IMR-90 (cell line): ENCODE results near the gene ASB13. TPM values are rescaled to one million over a fixed set of nuclear protein-coding genes. Genes with fewer than 3 reads are reported as not detected.

ENCODE experiments used
- ATAC-seq: fragments of 200-7000 bp; cut with Tn5 transposase; 2 replicates; pipeline ENCODE4 v1.9.1; 2020; ENCODE audit warnings: low read depth, mild to moderate bottlenecking, moderate library complexity
- BruUV-seq: library from RNA; stranded (reverse); fragments of 400-500 nt; replicated peaks from 2 replicates; lab custom pipeline; 2021; lab: Mats Ljungman, UMichigan
- CTCF ChIA-PET: fragments of 300-600 bp; formaldehyde crosslinking; extraction: SDS; loops from one replicate; lab custom pipeline; 2021; ENCODE audit warnings: antibody characterized with exemption; lab: Yijun Ruan, JAX
- POLR2A ChIA-PET: fragments of 300-600 bp; sonication (Branson Sonifier 250); formaldehyde crosslinking; loops from one replicate; lab custom pipeline; 2022; ENCODE audit warnings: antibody characterized with exemption; ENCODE audit not compliant: unreplicated experiment; lab: Charles Lee
- DNase-seq: peaks from one replicate; pipeline ENCODE4 v3.0.0; 2013
- H2AFZ ChIP-seq: replicated peaks from 2 replicates; pipeline ENCODE3; 2013; ENCODE audit warnings: low read length, mild to moderate bottlenecking; ENCODE audit not compliant: poor library complexity
- H2AK5ac ChIP-seq: 2 replicates; pipeline ENCODE4 v1.6.1; 2013; ENCODE audit warnings: low read depth, low read length, inconsistent platforms
- H2AK9ac ChIP-seq: replicated peaks from 2 replicates; pipeline ENCODE3; 2013; ENCODE audit warnings: mild to moderate bottlenecking, low read depth, low read length, moderate library complexity; ENCODE audit not compliant: poor library complexity
- H2BK120ac ChIP-seq: 2 replicates; pipeline ENCODE4 v1.6.1; 2013; ENCODE audit warnings: low read depth, low read length, inconsistent platforms
- H2BK15ac ChIP-seq: 3 replicates; pipeline ENCODE4 v1.6.1; 2013; ENCODE audit warnings: low read depth, low read length, inconsistent platforms
- H2BK20ac ChIP-seq: 2 replicates; pipeline ENCODE4 v1.6.1; 2013; ENCODE audit warnings: low read depth, mild to moderate bottlenecking, inconsistent platforms, low read length, moderate library complexity
- H2BK5ac ChIP-seq: 2 replicates; pipeline ENCODE4 v1.6.1; 2013; ENCODE audit warnings: mild to moderate bottlenecking, low read depth, low read length, inconsistent platforms; ENCODE audit not compliant: poor library complexity, severe bottlenecking
- H3K14ac ChIP-seq: replicated peaks from 2 replicates; pipeline ENCODE4 v1.6.1; 2013; ENCODE audit warnings: low read depth, low read length, inconsistent platforms
- H3K18ac ChIP-seq: 2 replicates; pipeline ENCODE4 v1.6.1; 2013; ENCODE audit warnings: low read depth, low read length, control low read depth
- H3K23ac ChIP-seq: 2 replicates; pipeline ENCODE4 v1.6.1; 2013; ENCODE audit warnings: low read depth, low read length, inconsistent platforms
- H3K27ac ChIP-seq: 2 replicates; pipeline ENCODE4 v1.5.1; 2013; ENCODE audit warnings: mild to moderate bottlenecking, control low read depth, low read length; ENCODE audit not compliant: insufficient read depth
- H3K27me3 ChIP-seq: 2 replicates; pipeline ENCODE4 v1.6.1; 2013; ENCODE audit warnings: low read length; ENCODE audit not compliant: control insufficient read depth, insufficient read depth
- H3K36me3 ChIP-seq: 2 replicates; pipeline ENCODE4 v1.6.1; 2013; ENCODE audit warnings: low read length, mixed read lengths; ENCODE audit not compliant: control insufficient read depth, insufficient read depth
- H3K4ac ChIP-seq: 2 replicates; pipeline ENCODE4 v1.6.1; 2013; ENCODE audit warnings: low read depth, low read length, inconsistent platforms
- H3K4me1 ChIP-seq: 2 replicates; pipeline ENCODE4 v1.6.1; 2013; ENCODE audit warnings: low read length, mixed read lengths; ENCODE audit not compliant: control insufficient read depth, insufficient read depth
- H3K4me2 ChIP-seq: 2 replicates; pipeline ENCODE4 v1.6.1; 2013; ENCODE audit warnings: low read depth, mild to moderate bottlenecking, control low read depth, low read length, moderate library complexity
- H3K4me3 ChIP-seq: 2 replicates; pipeline ENCODE4 v1.5.1; 2013; ENCODE audit warnings: low read depth, mild to moderate bottlenecking, control low read depth, low read length, moderate library complexity; ENCODE audit not compliant: insufficient read depth
- H3K56ac ChIP-seq: 2 replicates; pipeline ENCODE4 v1.6.1; 2013; ENCODE audit warnings: low read length, inconsistent platforms; ENCODE audit not compliant: insufficient read depth; ENCODE audit errors: extremely low read depth
- H3K79me1 ChIP-seq, 2 experiments: 2 replicates each; pipeline ENCODE4 v1.6.1; 2013; ENCODE audit warnings: low read length in 2 of 2, inconsistent platforms in 1 of 2, low read depth in 1 of 2
- H3K9ac ChIP-seq: 2 replicates; pipeline ENCODE4 v1.6.1; 2013; ENCODE audit warnings: low read depth, low read length, control low read depth
- H3K9me1 ChIP-seq: 2 replicates; pipeline ENCODE4 v1.6.1; 2013; ENCODE audit warnings: low read length, inconsistent platforms; ENCODE audit not compliant: insufficient read depth
- H3K9me3 ChIP-seq: 2 replicates; pipeline ENCODE4 v1.6.1; 2013; ENCODE audit warnings: low read length; ENCODE audit not compliant: control insufficient read depth, insufficient read depth
- H4K20me1 ChIP-seq: 2 replicates; pipeline ENCODE4 v1.6.1; 2013; ENCODE audit warnings: low read length, inconsistent platforms; ENCODE audit not compliant: insufficient read depth
- H4K5ac ChIP-seq: 2 replicates; pipeline ENCODE4 v1.6.1; 2013; ENCODE audit warnings: mild to moderate bottlenecking, low read depth, low read length, control low read depth
- H4K8ac ChIP-seq, 2 experiments: 2 replicates each; pipeline ENCODE4 v1.6.1; 2013; ENCODE audit warnings: low read depth in 2 of 2, low read length in 2 of 2, control low read depth in 1 of 2, inconsistent platforms in 1 of 2
- H4K91ac ChIP-seq: 2 replicates; pipeline ENCODE4 v1.6.1; 2013; ENCODE audit warnings: low read depth, low read length, inconsistent platforms; ENCODE audit not compliant: insufficient read depth
- BHLHE40 ChIP-seq: fragments of 150-350 bp; IDR thresholded peaks from 2 replicates; pipeline ENCODE4 v1.6.1; 2016; ENCODE audit warnings: mild to moderate bottlenecking, low read depth, low read length
- CEBPB ChIP-seq: IDR thresholded peaks from 2 replicates; pipeline ENCODE4 v1.6.1; 2012; ENCODE audit warnings: low read depth, low read length, improper control_type of control experiment
- CHD1 ChIP-seq: IDR thresholded peaks from 2 replicates; pipeline ENCODE4 v1.6.1; 2012; ENCODE audit warnings: low read depth, low read length, improper control_type of control experiment
- FOS ChIP-seq: fragments of 150-350 bp; IDR thresholded peaks from 2 replicates; pipeline ENCODE4 v1.6.1; 2016; ENCODE audit warnings: low read depth, low read length
- MAFK ChIP-seq: IDR thresholded peaks from 2 replicates; pipeline ENCODE4 v1.6.1; 2012; ENCODE audit warnings: low read depth, low read length, improper control_type of control experiment
- MAZ ChIP-seq: IDR thresholded peaks from 2 replicates; pipeline ENCODE4 v1.6.1; 2012; ENCODE audit warnings: low read depth, mild to moderate bottlenecking, low read length, improper control_type of control experiment, moderate library complexity, borderline replicate concordance
- MXI1 ChIP-seq: IDR thresholded peaks from 2 replicates; pipeline ENCODE4 v1.6.1; 2012; ENCODE audit warnings: low read depth, mild to moderate bottlenecking, low read length, moderate library complexity, borderline replicate concordance
- NFE2L2 ChIP-seq: fragments of 150-350 bp; IDR thresholded peaks from 2 replicates; pipeline ENCODE4 v1.6.1; 2016; ENCODE audit warnings: low read depth, mild to moderate bottlenecking, low read length
- POLR2A ChIP-seq: IDR thresholded peaks from 2 replicates; pipeline ENCODE4 v1.6.1; 2012; ENCODE audit warnings: mild to moderate bottlenecking, low read depth, low read length
- RAD21 ChIP-seq: IDR thresholded peaks from 2 replicates; pipeline ENCODE4 v1.6.1; 2012; ENCODE audit warnings: low read length, improper control_type of control experiment
- RFX5 ChIP-seq: IDR thresholded peaks from 2 replicates; pipeline ENCODE4 v1.8.0; 2012; ENCODE audit warnings: low read depth, mild to moderate bottlenecking, low read length, moderate library complexity
- SMC3 ChIP-seq: fragments of 150-350 bp; IDR thresholded peaks from 2 replicates; pipeline ENCODE4 v1.6.1; 2016; ENCODE audit warnings: low read depth, mild to moderate bottlenecking, antibody characterized with exemption, low read length, moderate library complexity
- WGBS, 2 experiments: methylation state at CpG; one replicate each; pipeline versions ENCODE4 v1.1.5 to v1.1.7; 2013; ENCODE audit warnings: missing lambda C conversion rate in 2 of 2; ENCODE audit not compliant: insufficient read length in 1 of 2; ENCODE audit errors: extremely low coverage in 2 of 2; 5-methylcytosine and 5-hydroxymethylcytosine counted together
- dilution Hi-C: fragments of 300-500 bp; cut with HindIII; formaldehyde crosslinking; loops from one replicate; pipeline ENCODE4 v1.14.3; 2018; ENCODE audit warnings: low sequenced_read_pairs; ENCODE audit not compliant: unreplicated experiment
- in situ Hi-C: fragments of 300-500 bp; cut with MboI; formaldehyde crosslinking; loops from 3 replicates; pipeline ENCODE4 v1.14.3; 2019; ENCODE audit warnings: low sequenced_read_pairs, inconsistent platforms, mixed read lengths
- intact Hi-C: fragments of 100-400 bp; cut with micrococcal nuclease; formaldehyde crosslinking; loops from 2 replicates; pipeline ENCODE4 v1.10.0; 2022
- polyA plus RNA-seq, 3 experiments: library from polyadenylated mRNA; depleted of rRNA; stranded (reverse); fragments of >200 nt; gene quantifications; 2 replicates each; pipeline ENCODE4 v1.2.3, GENCODE V29; 2012; ENCODE audit warnings: low replicate concordance in 1 of 3
- total RNA-seq: library from RNA; depleted of rRNA; stranded (reverse); fragments of >200 nt; gene quantifications from 2 replicates; pipeline ENCODE4 v1.2.3, GENCODE V29; 2012
- TF ChIP-seq, protein P1 (sequence below): conservative IDR thresholded peaks from 2 replicates; pipeline ENCODE4 v1.5.1; 2012; ENCODE audit warnings: mild to moderate bottlenecking, low read depth, low read length, improper control_type of control experiment
- TF ChIP-seq, protein P2 (sequence below): fragments of 150-350 bp; IDR thresholded peaks from 2 replicates; pipeline ENCODE4 v1.6.1; 2017; ENCODE audit warnings: mild to moderate bottlenecking, antibody characterized with exemption, low read length, low read depth
- TF ChIP-seq, protein P3 (sequence below): fragments of 150-350 bp; IDR thresholded peaks from 2 replicates; pipeline ENCODE4 v1.6.1; 2016; ENCODE audit warnings: low read depth, mild to moderate bottlenecking, low read length, moderate library complexity, borderline replicate concordance

The ASB13 gene
- total and polyA plus RNA-seq, 2 of the 4 experiments (the other 2 are of a cell fraction): 4.6 to 6.3 TPM

DNA sequence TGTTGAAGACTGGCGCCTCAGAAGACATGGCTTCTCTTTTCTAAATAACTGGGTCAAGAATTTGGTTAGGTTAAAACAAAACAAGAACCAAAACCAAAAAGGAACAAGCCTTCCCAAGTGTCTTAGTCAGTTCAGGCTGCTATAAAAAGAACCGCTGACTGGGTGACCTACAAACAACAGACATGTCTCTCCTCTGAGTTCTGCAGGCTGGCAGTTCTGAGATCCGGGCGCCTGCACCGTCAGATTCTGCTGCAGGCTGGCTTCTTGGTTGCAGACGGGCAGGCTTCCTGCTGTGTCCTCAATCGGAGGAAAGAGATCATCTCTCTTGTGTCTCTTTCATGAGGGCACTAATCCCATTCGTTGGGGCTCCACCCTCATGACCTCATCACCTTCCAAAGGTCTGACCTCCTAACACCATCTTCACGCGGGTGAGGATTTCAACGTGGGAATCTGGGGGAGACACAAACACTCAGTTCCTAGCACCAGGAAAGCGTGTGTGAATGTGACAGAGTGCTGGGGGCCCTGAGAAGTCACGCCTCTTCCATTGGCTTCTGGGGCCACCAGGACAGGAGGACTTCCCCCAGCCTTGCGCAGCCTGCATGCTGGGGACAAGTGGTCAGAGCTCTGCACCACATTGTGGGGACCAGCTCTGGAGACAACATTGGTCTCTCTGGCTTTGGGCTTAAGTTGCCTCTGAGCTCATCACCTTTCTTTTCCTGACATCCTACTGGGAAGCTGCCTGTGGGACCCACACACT lies 63.1 kb downstream of the ASB13 start:
- H3K9me3 ChIP-seq: no peaks in the 10 kb centered on the region
- H3K9me1 ChIP-seq: 0 out of 2 replicates have a peak, but pooled peaks cover 3% of the 10 kb centered on the region
- H2AK9ac ChIP-seq: peak overlapping the region; percentile 50
- H3K23ac ChIP-seq: no peak overlapping the region
- H2AFZ ChIP-seq: no peak overlapping the region
- no peak overlapping the region for H3K9ac ChIP-seq
- WGBS, 2 experiments: 100% methylated on average over 1 of the region's 14 CpGs; no CpG with 5 or more reads in 1 of the 2 experiments
- no peak overlapping the region for H4K8ac ChIP-seq
- H2BK20ac ChIP-seq: no peak overlapping the region
- no peaks in the 10 kb centered on the region for H3K27me3 ChIP-seq
- H3K4me3 ChIP-seq: no peak overlapping the region
- H4K91ac ChIP-seq: no peak overlapping the region
- intact Hi-C loops: no loop called here
- no peaks in the 10 kb centered on the region for H3K79me1 ChIP-seq
- H4K20me1 ChIP-seq: no peaks in the 10 kb centered on the region
- no peak for ATAC-seq
- in situ Hi-C loops: loop anchor here (25.0 kb wide), 1 partner anchor 766 kb away; the partner anchor contains the start of gene AKR1E2
- ChIA-PET POLR2A (no interaction called here), CTCF (no interaction called here)
- no peak overlapping the region for H2BK15ac ChIP-seq
- H4K5ac ChIP-seq: no peak overlapping the region
- no peaks in the 10 kb centered on the region for H3K4me1 ChIP-seq
- no peak overlapping the region for H3K27ac ChIP-seq
- peak overlapping the region; percentile 37; the same call in 1 of the 2 replicates for H2AK5ac ChIP-seq
- no peak overlapping the region for H2BK5ac ChIP-seq
- no peak overlapping the region for H2BK120ac ChIP-seq
- no peak for DNase-seq
- BruUV-seq: no TSS peak
- dilution Hi-C loops: no loop called here
- H3K56ac ChIP-seq: no peak overlapping the region
- no peak overlapping the region; the same call in 1 of the 2 replicates for H3K14ac ChIP-seq
- H3K18ac ChIP-seq: no peak overlapping the region
- H3K4ac ChIP-seq: no peak overlapping the region
- H3K36me3 ChIP-seq: no peaks in the 10 kb centered on the region
- no peak overlapping the region for H3K4me2 ChIP-seq
- TF ChIP-seq SMC3 (no peak), CEBPB (no peak), FOS (no peak), MAZ (no peak), BHLHE40 (no peak), POLR2A (no peak), RAD21 (no peak), CHD1 (no peak), MXI1 (no peak), RFX5 (no peak), MAFK (no peak), NFE2L2 (no peak)
- TF ChIP-seq, protein P1, sequence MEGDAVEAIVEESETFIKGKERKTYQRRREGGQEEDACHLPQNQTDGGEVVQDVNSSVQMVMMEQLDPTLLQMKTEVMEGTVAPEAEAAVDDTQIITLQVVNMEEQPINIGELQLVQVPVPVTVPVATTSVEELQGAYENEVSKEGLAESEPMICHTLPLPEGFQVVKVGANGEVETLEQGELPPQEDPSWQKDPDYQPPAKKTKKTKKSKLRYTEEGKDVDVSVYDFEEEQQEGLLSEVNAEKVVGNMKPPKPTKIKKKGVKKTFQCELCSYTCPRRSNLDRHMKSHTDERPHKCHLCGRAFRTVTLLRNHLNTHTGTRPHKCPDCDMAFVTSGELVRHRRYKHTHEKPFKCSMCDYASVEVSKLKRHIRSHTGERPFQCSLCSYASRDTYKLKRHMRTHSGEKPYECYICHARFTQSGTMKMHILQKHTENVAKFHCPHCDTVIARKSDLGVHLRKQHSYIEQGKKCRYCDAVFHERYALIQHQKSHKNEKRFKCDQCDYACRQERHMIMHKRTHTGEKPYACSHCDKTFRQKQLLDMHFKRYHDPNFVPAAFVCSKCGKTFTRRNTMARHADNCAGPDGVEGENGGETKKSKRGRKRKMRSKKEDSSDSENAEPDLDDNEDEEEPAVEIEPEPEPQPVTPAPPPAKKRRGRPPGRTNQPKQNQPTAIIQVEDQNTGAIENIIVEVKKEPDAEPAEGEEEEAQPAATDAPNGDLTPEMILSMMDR: no peak
- TF ChIP-seq, protein P2, sequence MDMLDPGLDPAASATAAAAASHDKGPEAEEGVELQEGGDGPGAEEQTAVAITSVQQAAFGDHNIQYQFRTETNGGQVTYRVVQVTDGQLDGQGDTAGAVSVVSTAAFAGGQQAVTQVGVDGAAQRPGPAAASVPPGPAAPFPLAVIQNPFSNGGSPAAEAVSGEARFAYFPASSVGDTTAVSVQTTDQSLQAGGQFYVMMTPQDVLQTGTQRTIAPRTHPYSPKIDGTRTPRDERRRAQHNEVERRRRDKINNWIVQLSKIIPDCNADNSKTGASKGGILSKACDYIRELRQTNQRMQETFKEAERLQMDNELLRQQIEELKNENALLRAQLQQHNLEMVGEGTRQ: no peak
- TF ChIP-seq, protein P3, sequence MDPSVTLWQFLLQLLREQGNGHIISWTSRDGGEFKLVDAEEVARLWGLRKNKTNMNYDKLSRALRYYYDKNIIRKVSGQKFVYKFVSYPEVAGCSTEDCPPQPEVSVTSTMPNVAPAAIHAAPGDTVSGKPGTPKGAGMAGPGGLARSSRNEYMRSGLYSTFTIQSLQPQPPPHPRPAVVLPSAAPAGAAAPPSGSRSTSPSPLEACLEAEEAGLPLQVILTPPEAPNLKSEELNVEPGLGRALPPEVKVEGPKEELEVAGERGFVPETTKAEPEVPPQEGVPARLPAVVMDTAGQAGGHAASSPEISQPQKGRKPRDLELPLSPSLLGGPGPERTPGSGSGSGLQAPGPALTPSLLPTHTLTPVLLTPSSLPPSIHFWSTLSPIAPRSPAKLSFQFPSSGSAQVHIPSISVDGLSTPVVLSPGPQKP: no peak
